NCI-H748 treated with DMSO at 0.1 percent for 48 hours (cell line): ENCODE measurements around the gene TARS2.

ENCODE experiments used
- DNase-seq: peaks from one replicate; lab custom pipeline; 2025; lab: John Stamatoyannopoulos, UW

TARS2 gene

GRCh38 chr1:150536836-150537731 is 49.9 kb downstream of the TARS2 start:
- no peak for DNase-seq

- DNase-seq, result no peak
Observed at GRCh38 chr1:150537732-150538684, 50.8 kb downstream of the TARS2 start.

GRCh38 chr1:150543500-150544143 is 56.4 kb downstream of the TARS2 start:
- DNase-seq, result peak; percentile 80

GRCh38 chr1:150544204-150544603 is 57.0 kb downstream of the TARS2 start:
- DNase-seq, result peak; percentile 76

GRCh38 chr1:150545486-150546032 is 58.3 kb downstream of the TARS2 start:
- DNase-seq, result no peak

GRCh38 chr1:150546294-150546937 is 59.2 kb downstream of the TARS2 start:
- DNase-seq, result no peak

- no peak for DNase-seq
Observed at GRCh38 chr1:150548324-150548631, 61.1 kb downstream of the TARS2 start.

- peak; percentile 15 for DNase-seq
Observed at GRCh38 chr1:150548632-150549495, 61.6 kb downstream of the TARS2 start, which contains the start of gene ADAMTSL4. TSS of gene ADAMTSL4 (plus strand) at chr1:150549408. CDS start at chr1:150552289, 2,881 bp downstream.

- DNase-seq, result no peak
Observed at GRCh38 chr1:150549496-150550221, 62.4 kb downstream of the TARS2 start.

GRCh38 chr1:150550222-150551050 is 63.2 kb downstream of the TARS2 start:
- no peak for DNase-seq

GRCh38 chr1:150551051-150551783 is 64.0 kb downstream of the TARS2 start:
- no peak for DNase-seq

GRCh38 chr1:150551784-150552127 is 64.5 kb downstream of the TARS2 start:
- no peak for DNase-seq

GRCh38 chr1:150552128-150552910 is 65.1 kb downstream of the TARS2 start:
- no peak for DNase-seq

- no peak for DNase-seq
Observed at GRCh38 chr1:150552911-150553289, 65.7 kb downstream of the TARS2 start.

GRCh38 chr1:150553392-150554085 is 66.3 kb downstream of the TARS2 start:
- no peak for DNase-seq

GRCh38 chr1:150554086-150554452 is 66.8 kb downstream of the TARS2 start:
- no peak for DNase-seq
